TTC549 (cell line): ENCODE data around the gene PDE9A.
"Not testable (repeated sequence)": the region's sequence is repeated elsewhere in the genome, so short reads cannot be mapped to it uniquely, and the experiment has no call there.

Experiments
- FAIRE-seq: peaks from 2 replicates; lab custom pipeline; 2012; peaks lifted over from hg19 to GRCh38; lab: Jason Lieb, UNC

The PDE9A gene

DNA sequence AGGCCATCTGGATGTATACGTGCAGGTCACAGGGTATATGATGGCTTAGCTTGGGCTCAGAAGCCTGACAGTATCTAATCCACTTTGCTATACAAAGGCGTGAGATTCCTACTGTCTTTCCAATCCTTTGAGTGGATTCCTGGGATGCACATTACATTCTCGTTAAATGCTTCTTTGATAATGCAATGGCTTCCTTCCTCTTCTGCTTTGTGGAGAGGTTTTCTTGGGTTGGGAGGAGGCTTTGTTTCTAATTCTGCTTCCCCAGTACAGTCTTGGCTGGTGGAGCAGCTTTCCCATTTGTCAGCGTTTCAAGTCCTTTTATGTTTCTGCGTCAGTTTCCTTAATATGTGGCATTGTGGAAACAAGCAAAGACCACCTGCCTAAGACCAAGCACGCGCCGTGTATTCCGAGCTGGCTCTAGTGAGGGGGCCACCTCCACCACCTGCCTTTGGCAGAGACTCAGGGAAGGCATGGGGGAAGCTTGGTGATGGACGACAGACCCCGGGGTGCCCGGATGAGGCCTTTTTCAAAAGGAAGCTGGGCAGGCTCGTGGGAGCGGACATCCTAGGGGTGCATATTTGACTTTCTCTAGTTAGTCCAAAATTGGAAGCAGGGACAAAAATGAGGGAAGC is 153.2 kb downstream of the PDE9A start:
- FAIRE-seq = no peak

GRCh38 chr21:42807293-42807895 is 154.0 kb downstream of the PDE9A start:
- not testable (repeated sequence) for FAIRE-seq

DNA sequence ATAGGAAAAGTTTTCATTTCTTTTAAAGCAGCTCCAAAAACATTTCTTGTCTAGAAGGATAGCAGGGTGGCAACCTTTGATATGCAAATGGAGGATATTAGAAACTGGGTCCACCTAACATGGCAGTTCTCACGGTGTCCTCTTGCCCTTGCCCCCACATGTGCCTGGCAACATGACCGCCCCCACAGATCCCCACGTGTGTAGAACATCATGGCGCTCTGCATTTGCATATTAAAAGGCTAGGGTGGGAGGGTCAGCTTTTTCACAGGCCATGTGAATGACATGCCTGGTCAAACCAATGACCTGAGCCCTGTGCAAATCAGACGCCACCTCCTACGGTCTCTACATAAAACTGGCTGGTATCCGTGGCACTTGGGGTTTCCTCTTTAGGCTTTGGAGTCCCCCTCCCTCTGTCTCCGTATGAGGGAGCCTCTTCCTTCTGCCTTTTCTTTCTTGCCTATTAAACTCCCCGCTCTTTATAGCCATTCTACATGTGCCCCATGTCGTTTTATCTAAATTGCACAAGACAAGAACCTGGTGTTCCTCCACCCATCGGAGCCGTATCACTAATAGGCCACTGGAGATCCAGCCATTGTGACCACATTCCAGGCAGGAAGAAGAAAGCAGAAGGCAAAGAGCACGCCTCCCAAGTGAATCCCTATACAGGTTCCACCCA is 154.7 kb downstream of the PDE9A start:
- FAIRE-seq = no peak

DNA sequence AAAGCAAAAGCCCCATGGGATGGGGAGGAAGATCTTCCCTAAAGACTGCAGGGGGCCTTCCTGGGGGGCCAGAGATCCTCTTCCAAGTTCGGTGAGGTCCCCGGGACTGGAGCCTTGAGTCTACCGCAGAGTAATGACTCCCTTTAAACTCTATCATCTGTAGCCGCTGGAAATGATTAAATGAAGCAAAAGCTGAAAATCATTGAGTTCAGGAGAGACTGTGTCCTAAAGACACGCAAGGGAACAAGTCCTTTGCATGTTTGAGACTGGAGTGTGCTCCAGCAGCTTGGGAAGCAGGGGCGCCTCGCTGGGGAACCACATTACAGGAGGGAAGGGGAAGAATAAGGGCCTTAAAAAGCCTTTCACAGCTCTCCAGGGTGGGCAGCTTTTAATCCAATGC is 155.8 kb downstream of the PDE9A start:
- FAIRE-seq = no peak

GRCh38 chr21:42809577-42810475 is 156.4 kb downstream of the PDE9A start:
- no peak for FAIRE-seq

DNA sequence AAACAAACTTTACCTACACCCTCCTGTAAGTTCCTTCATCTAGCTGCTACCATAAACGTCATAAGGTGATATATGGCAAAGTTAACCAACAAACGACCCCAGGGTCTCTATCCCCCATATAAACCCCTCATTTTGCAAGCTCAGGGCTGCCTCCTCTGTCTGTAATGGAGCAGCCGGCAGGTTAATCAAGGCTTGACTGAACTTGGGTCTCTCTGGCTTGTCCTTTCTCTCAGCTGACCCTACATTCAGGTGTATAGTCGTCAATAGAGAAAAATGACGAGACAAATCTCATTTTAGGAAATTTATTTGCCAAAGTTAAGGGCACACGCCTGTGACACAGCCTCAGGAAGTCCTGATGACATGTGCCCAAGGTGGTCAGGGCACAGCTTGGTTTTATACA is 158.5 kb downstream of the PDE9A start:
- FAIRE-seq = no peak

DNA sequence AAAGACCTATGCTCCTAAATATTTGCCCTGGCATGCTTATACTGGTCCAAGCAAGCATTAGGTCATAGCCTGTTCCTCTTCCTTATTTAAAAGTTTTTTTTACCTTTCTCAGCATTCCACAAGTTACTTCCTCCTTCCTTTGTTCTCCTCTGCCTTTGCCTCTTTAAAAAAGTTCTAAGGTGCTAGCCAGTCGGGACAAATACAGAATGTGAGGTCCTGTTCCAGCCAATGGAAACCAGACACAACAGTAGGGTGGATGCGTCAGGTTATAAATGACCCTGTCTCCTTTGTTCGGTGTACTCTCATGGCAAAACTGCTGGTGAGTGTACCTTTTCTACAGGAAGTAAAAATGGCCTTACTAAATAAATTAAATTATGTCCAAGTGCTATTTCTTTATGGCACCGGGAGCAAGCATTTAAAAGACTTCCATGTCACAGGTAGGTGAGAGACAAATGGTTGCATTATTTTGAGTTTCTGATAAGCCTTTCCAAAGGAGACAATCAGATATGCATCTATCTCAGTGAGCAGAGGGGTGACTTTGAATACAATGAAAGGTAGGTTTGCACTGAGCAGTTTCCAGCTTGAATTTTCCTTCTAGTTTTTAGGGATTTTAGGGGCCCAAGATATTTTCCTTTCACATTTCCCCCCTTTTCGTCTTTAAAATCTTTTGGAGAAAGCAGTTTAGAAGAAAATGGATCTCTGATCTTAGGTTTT is 159.3 kb downstream of the PDE9A start:
- not testable (repeated sequence) for FAIRE-seq

GRCh38 chr21:42815217-42815616 is 161.8 kb downstream of the PDE9A start:
- peak; percentile 36 for FAIRE-seq

- no peak for FAIRE-seq
Observed at GRCh38 chr21:42818328-42818749, 164.9 kb downstream of the PDE9A start.

DNA sequence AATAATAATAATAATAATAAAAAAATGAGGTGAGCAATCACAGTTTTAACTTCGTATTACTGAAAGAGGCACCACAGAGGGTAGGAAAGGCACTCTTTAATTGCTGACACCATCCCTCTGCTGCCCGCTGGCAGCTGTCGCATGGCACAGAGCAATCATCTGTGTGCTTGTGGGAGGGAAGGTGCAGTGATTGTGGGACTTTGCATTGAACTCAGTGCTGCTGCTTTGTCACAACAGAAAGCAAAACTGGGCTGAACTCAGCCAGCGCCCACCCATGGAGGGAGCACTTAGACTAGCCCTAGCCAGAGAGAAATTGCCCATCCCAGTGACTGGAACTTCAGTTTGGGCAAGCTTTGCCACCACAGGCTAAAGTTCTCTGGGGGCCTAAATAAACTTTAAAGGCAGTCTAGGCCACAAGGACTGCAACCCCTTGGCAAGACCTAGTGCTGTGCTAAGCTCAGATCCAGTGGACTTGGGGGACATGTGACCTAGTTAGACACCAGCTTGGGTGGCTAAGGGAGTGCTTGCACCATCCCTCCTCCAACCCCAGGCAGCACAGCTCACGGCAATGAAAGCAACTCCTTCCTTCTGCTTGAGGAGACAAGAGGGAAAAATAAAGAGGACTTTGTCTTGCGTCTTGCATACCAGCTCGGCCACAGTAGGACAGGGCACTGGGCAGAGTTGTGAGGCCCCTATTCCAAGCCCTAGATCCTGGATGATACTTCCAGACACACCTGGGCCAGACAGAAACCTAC is 166.6 kb downstream of the PDE9A start:
- no peak for FAIRE-seq

DNA sequence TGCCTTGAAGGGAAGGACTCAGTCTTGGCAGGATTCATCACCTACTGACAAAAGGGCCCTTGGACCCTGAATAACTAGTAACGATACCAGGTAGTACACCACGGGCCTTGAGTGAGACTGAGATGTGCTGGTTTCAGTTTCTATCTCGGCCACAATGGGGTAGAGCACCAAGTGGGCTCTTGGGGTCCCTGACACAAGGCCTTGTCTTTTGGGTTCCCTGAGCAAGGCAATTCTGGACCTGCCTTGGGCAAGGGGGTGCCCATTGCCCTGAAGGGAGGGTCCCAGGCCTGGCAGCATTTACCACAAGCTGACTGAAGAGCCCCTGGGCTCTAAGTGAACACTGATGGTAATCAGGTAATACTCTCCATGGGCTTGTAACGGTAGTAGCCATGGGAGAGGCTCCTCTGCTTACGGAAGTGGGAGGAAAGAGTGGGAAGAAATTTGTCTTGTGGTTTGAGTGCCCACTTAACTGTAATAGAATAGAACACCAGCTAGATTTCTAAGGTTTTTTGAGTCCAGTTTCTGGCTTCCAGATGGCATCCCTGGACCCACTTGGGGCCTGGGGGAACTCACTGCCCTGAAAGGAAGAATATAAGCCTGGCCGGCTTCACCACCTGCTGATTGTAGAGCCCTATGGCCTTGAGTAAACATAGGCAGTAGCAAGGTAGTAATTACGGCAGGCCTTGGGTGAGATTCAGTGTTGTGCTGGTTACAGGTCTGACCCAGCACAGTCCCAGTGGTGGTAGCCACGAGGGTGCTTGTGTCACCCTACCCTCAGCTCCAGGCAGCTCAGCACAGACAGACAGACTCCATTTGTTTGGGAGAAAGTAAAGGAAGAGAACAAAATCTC is 167.4 kb downstream of the PDE9A start:
- no peak for FAIRE-seq
